Mammary epithelial cell (primary cell): ENCODE results near the gene FBXO7.

Source experiments
- EZH2 ChIP-seq: IDR thresholded peaks from 2 replicates; pipeline ENCODE4 v1.6.1; 2012; ENCODE audit warnings: low read length, inconsistent platforms, borderline replicate concordance
- TF ChIP-seq, protein P1 (sequence below), 2 donors: IDR thresholded peaks in 1 of 2; conservative IDR thresholded peaks in 1 of 2; 2 replicates each; pipeline ENCODE4 v1.5.1; 2011 to 2012; ENCODE audit warnings: inconsistent platforms in 2 of 2, low read length in 2 of 2, mild to moderate bottlenecking in 2 of 2, control low read depth in 1 of 2, low read depth in 1 of 2; ENCODE audit not compliant: insufficient read depth in 1 of 2; ENCODE audit errors: extremely low read depth in 1 of 2

DNA sequence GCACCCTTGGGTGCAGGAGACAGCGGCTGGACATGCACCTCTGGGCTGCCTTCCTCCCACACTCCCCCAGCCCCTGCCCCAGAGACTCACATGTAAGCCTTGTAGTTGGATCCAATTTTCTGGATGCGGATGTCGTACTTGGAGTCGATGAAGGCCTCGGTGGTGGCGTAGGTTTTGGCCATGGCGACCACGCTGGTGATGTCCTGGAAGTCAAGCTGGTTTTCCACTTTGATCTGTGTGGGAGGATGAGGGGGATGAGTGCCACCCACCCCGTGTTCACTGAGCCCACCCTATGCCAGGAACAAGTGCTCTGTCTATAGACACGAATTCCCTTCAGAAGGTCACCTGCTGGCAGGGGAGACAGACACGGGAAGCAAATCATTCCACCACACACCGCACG, 66.9 kb downstream of the FBXO7 start:
- TF ChIP-seq, protein P1, sequence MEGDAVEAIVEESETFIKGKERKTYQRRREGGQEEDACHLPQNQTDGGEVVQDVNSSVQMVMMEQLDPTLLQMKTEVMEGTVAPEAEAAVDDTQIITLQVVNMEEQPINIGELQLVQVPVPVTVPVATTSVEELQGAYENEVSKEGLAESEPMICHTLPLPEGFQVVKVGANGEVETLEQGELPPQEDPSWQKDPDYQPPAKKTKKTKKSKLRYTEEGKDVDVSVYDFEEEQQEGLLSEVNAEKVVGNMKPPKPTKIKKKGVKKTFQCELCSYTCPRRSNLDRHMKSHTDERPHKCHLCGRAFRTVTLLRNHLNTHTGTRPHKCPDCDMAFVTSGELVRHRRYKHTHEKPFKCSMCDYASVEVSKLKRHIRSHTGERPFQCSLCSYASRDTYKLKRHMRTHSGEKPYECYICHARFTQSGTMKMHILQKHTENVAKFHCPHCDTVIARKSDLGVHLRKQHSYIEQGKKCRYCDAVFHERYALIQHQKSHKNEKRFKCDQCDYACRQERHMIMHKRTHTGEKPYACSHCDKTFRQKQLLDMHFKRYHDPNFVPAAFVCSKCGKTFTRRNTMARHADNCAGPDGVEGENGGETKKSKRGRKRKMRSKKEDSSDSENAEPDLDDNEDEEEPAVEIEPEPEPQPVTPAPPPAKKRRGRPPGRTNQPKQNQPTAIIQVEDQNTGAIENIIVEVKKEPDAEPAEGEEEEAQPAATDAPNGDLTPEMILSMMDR (conservative IDR thresholded peaks at IDR 0.05 in 1 of 2, IDR thresholded peaks at IDR 0.05 in 1 of 2; ENCODE audit: extremely low read depth in 1 of 2, insufficient read depth in 1 of 2, low read depth in 1 of 2, low read length in 2 of 2), result no peak
- no peak for TF ChIP-seq EZH2
